MM.1S (cell line): ENCODE measurements around the gene ACAA2.

Experiments used
- EZH2 ChIP-seq: fragments of 300-600 bp; sonication (generic); optimal IDR thresholded peaks from 2 replicates; pipeline ENCODE3; 2017; ENCODE audit warnings: low read depth, mild to moderate bottlenecking, antibody characterized with exemption, low read length, mixed read lengths
- TF ChIP-seq, protein P1 (sequence below): fragments of 300-600 bp; sonication (generic); IDR thresholded peaks from 2 replicates; pipeline ENCODE4 v1.5.1; 2016; ENCODE audit warnings: antibody characterized with exemption, low read length, mixed read lengths

- TF ChIP-seq, protein P1, sequence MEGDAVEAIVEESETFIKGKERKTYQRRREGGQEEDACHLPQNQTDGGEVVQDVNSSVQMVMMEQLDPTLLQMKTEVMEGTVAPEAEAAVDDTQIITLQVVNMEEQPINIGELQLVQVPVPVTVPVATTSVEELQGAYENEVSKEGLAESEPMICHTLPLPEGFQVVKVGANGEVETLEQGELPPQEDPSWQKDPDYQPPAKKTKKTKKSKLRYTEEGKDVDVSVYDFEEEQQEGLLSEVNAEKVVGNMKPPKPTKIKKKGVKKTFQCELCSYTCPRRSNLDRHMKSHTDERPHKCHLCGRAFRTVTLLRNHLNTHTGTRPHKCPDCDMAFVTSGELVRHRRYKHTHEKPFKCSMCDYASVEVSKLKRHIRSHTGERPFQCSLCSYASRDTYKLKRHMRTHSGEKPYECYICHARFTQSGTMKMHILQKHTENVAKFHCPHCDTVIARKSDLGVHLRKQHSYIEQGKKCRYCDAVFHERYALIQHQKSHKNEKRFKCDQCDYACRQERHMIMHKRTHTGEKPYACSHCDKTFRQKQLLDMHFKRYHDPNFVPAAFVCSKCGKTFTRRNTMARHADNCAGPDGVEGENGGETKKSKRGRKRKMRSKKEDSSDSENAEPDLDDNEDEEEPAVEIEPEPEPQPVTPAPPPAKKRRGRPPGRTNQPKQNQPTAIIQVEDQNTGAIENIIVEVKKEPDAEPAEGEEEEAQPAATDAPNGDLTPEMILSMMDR: no peak
- no peak for TF ChIP-seq EZH2
Measured at GRCh38 chr18:49842656-49843055, 29.3 kb upstream of the ACAA2 start.
